Left ventricle myocardium inferior (tissue), 1 donor: ENCODE results near the gene MIA3. TPM values are rescaled to one million over a fixed set of nuclear protein-coding genes. Genes with fewer than 3 reads are reported as not detected.

Experiments used
- DNase-seq: peaks from one replicate; pipeline ENCODE4 v3.0.0-alpha.2; 2020
- H3K27ac ChIP-seq: fragments of 200-600 bp; replicated peaks from 2 replicates; pipeline ENCODE4 v1.8.0; 2021
- H3K27me3 ChIP-seq: fragments of 200-600 bp; 2 replicates; pipeline ENCODE4 v1.8.0; 2021; ENCODE audit warnings: low read depth
- H3K36me3 ChIP-seq: fragments of 200-600 bp; 2 replicates; pipeline ENCODE4 v1.8.0; 2021
- H3K4me1 ChIP-seq: fragments of 200-600 bp; 2 replicates; pipeline ENCODE4 v1.8.0; 2021
- H3K4me3 ChIP-seq: fragments of 200-600 bp; 2 replicates; pipeline ENCODE4 v1.8.0; 2021; ENCODE audit warnings: mild to moderate bottlenecking, moderate library complexity
- H3K9me3 ChIP-seq: fragments of 200-600 bp; replicated peaks from 2 replicates; pipeline ENCODE4 v1.8.0; 2021
- CTCF ChIP-seq: fragments of 200-600 bp; IDR thresholded peaks from 2 replicates; pipeline ENCODE4 v1.8.0; 2021; ENCODE audit warnings: antibody characterized with exemption, mild to moderate bottlenecking, borderline replicate concordance
- intact Hi-C: fragments of 100-400 bp; cut with micrococcal nuclease; formaldehyde crosslinking; loops from one replicate; pipeline ENCODE4 v1.11.0; 2022
- total RNA-seq: library from RNA; stranded (reverse); fragmentation: NEBNext Ultra II Directional; extraction: Animal tissue kit (Norgen Biotek cat#: 25700); gene quantifications from one replicate; pipeline ENCODE4 v1.2.1, GENCODE V29; 2021
- donor health status: DM: no; HTN: yes; CAD: no; lungs with severe emphysema.

Gene MIA3
- total RNA-seq, 1 donor from 2014 or later = 53.5 TPM

GRCh38 chr1:222670110-222670509 lies 52.2 kb downstream of the MIA3 start:
- H3K36me3 ChIP-seq = peaks cover 64% of the 10 kb centered on the region
- intact Hi-C loops = no loop called here

GRCh38 chr1:222680080-222680479 lies 62.2 kb downstream of the MIA3 start:
- TF ChIP-seq CTCF = no peak
- H3K36me3 ChIP-seq = peaks cover 36% of the 10 kb centered on the region

More at GRCh38 chr1:222670110-222670509, 52.2 kb downstream of the MIA3 start:
- no peaks in the 10 kb centered on the region for H3K9me3 ChIP-seq
- DNase-seq = no peak
- TF ChIP-seq CTCF = no peak
- no peaks in the 10 kb centered on the region for H3K27me3 ChIP-seq
- no peak overlapping the region for H3K27ac ChIP-seq
- no peak overlapping the region for H3K4me3 ChIP-seq
- H3K4me1 ChIP-seq = peaks cover 5% of the 10 kb centered on the region

GRCh38 chr1:222691016-222691415 lies 73.1 kb downstream of the MIA3 start:
- no peak for TF ChIP-seq CTCF
- intact Hi-C loops = no loop called here
- Histone ChIP-seq H3K4me3 (no peak overlapping the region), H3K36me3 (peaks cover 31% of the 10 kb centered on the region), H3K9me3 (no peaks in the 10 kb centered on the region), H3K27ac (no peak overlapping the region), H3K4me1 (no peaks in the 10 kb centered on the region), H3K27me3 (no peaks in the 10 kb centered on the region)
- DNase-seq = no peak

More at GRCh38 chr1:222680080-222680479, 62.2 kb downstream of the MIA3 start:
- Histone ChIP-seq H3K4me3 (no peak overlapping the region), H3K27me3 (no peaks in the 10 kb centered on the region), H3K9me3 (no peaks in the 10 kb centered on the region), H3K4me1 (no peaks in the 10 kb centered on the region), H3K27ac (no peak overlapping the region)
- intact Hi-C loops = no loop called here
- no peak for DNase-seq

- peaks cover 32% of the 10 kb centered on the region for H3K36me3 ChIP-seq
- no peaks in the 10 kb centered on the region for H3K27me3 ChIP-seq
- H3K4me3 ChIP-seq = no peak overlapping the region
- DNase-seq = no peak
- TF ChIP-seq CTCF = no peak
- no peaks in the 10 kb centered on the region for H3K9me3 ChIP-seq
- intact Hi-C loops = no loop called here
- H3K27ac ChIP-seq = no peak overlapping the region
- H3K4me1 ChIP-seq = peaks cover 9% of the 10 kb centered on the region
Measured at GRCh38 chr1:222694927-222695326, 77.0 kb downstream of the MIA3 start.

GRCh38 chr1:222696741-222697140 lies 78.8 kb downstream of the MIA3 start:
- H3K27ac ChIP-seq = no peak overlapping the region
- DNase-seq = no peak
- no peaks in the 10 kb centered on the region for H3K9me3 ChIP-seq
- no peaks in the 10 kb centered on the region for H3K27me3 ChIP-seq
- H3K36me3 ChIP-seq = peaks cover 42% of the 10 kb centered on the region
- H3K4me3 ChIP-seq = no peak overlapping the region
- intact Hi-C loops = no loop called here
- no peak for TF ChIP-seq CTCF
- peaks cover 9% of the 10 kb centered on the region for H3K4me1 ChIP-seq

GRCh38 chr1:222697203-222697602 lies 79.3 kb downstream of the MIA3 start:
- Histone ChIP-seq H3K36me3 (peaks cover 43% of the 10 kb centered on the region), H3K27ac (no peak overlapping the region), H3K4me1 (peaks cover 9% of the 10 kb centered on the region), H3K9me3 (no peaks in the 10 kb centered on the region), H3K4me3 (no peak overlapping the region), H3K27me3 (no peaks in the 10 kb centered on the region)
- no peak for TF ChIP-seq CTCF
- intact Hi-C loops = no loop called here
- no peak for DNase-seq
